GM13977 (cell line): Measurements from ENCODE around the gene OBSCN.

Source experiments
- DNase-seq: peaks from one replicate; pipeline ENCODE4 v3.0.0; 2012; ENCODE audit warnings: low spot score
- CTCF ChIP-seq: IDR thresholded peaks from 2 replicates; pipeline ENCODE4 v1.5.1; 2012; ENCODE audit warnings: mild to moderate bottlenecking, control low read depth; ENCODE audit not compliant: insufficient read depth; ENCODE audit errors: extremely low read depth, missing control alignments
- in situ Hi-C: fragments of 300-500 bp; cut with MboI; formaldehyde crosslinking; loops from one replicate; pipeline ENCODE4 v1.12.0; 2022; ENCODE audit warnings: low sequenced_read_pairs, low pct_unique_long_range_greater_than_20kb, mixed read lengths, inconsistent platforms; ENCODE audit not compliant: unreplicated experiment

Gene OBSCN

DNA sequence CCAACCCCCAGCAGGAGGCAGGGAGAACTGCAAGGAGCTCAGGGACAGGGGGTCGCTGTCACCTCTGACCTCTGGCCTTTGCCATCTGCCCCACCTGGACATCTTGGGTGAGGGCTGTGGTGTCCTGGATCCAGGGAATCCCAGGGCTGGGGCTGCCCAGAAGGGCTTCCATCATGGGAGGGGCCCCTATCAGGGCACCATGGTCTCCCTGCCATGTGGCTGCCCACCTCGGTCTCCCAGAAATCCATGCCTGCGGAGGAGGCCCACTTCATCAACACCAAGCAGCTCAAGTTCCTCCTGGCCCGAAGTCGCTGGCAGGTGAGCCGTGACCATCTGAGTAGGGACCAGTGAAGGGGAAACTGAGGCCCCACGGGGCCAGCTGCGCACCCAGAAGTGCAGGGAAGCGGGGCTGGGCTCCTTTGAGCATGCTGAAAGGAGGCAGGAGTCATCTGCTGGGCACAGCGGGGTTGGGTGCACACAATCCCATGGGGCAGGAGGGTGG, 162.6 kb downstream of the OBSCN start:
- in situ Hi-C loops: no loop called here
- DNase-seq: no peak
- TF ChIP-seq CTCF: no peak

GRCh38 chr1:228370941-228371740, 163.3 kb downstream of the OBSCN start:
- no peak for DNase-seq
- no peak for TF ChIP-seq CTCF
- in situ Hi-C loops: no loop called here

DNA sequence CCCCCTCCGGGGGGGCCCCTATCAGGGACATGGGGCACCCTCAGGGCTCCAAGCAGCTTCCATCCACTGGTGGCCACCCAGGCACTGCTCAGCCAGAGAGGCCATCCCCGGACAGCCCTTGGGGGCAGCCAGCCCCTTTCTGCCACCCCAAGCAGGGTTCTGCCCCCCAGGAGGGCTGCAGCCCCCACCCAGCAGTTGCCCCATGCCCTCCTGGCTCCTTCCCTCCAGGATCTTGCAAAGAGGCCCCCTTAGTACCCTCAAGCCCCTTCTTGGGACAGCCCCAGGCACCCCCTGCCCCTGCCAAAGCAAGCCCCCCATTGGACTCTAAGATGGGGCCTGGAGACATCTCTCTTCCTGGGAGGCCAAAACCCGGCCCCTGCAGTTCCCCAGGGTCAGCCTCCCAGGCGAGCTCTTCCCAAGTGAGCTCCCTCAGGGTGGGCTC, 163.9 kb downstream of the OBSCN start:
- in situ Hi-C loops: no loop called here
- TF ChIP-seq CTCF: no peak
- no peak for DNase-seq

- DNase-seq: no peak
- TF ChIP-seq CTCF: no peak
- in situ Hi-C loops: no loop called here
Measured at GRCh38 chr1:228372183-228373003, 164.5 kb downstream of the OBSCN start.

DNA sequence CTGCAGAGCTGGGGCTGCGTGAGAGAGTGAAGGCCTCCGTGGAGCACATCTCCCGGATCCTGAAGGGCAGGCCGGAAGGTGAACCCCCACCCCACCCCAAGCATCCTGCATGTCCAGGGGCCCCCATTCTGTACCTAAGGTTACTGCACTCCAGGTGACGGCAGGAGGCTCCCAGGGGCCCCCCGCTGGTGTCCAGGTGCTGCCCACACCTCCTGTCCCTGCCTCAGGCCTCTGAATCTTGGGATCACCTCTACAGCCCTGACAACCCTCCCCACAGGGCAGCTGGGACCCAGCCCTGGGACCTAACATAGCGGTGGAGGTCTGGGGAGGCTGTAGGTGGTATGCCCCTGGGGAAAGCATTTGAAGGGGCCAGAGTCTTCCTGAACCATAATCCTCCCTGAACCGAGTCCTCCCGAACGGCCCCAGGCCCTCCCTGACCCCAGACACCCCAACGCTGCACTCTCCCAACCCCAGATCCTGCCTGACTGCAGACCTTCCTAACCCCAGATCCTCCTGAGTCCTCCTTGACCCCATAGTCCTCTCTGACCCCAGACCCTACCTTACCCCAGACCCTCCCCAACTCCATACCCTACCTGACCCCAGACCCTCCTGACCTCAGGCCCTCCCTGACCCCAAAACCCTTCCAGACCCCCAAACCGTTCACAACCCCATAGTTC, 165.3 kb downstream of the OBSCN start:
- in situ Hi-C loops: no loop called here
- DNase-seq: no peak
- TF ChIP-seq CTCF: no peak
